Astrocyte (in vitro differentiated cells and primary cell): ENCODE results near the gene ST3GAL6. TPM values are rescaled to one million over a fixed set of nuclear protein-coding genes. Genes with fewer than 3 reads are reported as not detected.

Experiments used
- DNase-seq: peaks from one replicate; pipeline ENCODE4 v3.0.0-alpha.2; 2010; ENCODE audit warnings: low read depth
- FAIRE-seq: peaks from 2 replicates; lab custom pipeline; 2011; peaks lifted over from hg19 to GRCh38; lab: Jason Lieb, UNC
- H2AFZ ChIP-seq: 2 replicates; pipeline ENCODE4 v1.6.0; 2012; ENCODE audit warnings: low read depth, low read length, inconsistent platforms
- H3K27ac ChIP-seq: 2 replicates; pipeline ENCODE4 v1.5.1; 2011; ENCODE audit warnings: low read depth, low read length, inconsistent platforms
- H3K27me3 ChIP-seq: 2 replicates; pipeline ENCODE4 v1.6.0; 2011; ENCODE audit warnings: low read length, inconsistent platforms; ENCODE audit not compliant: insufficient read depth
- H3K36me3 ChIP-seq: 2 replicates; pipeline ENCODE4 v1.5.1; 2011; ENCODE audit warnings: low read length, inconsistent platforms; ENCODE audit not compliant: insufficient read depth
- H3K4me1 ChIP-seq: 2 replicates; pipeline ENCODE4 v1.5.1; 2011; ENCODE audit warnings: low read length, inconsistent platforms; ENCODE audit not compliant: insufficient read depth
- H3K4me2 ChIP-seq: 2 replicates; pipeline ENCODE4 v1.6.0; 2012; ENCODE audit warnings: low read length, inconsistent platforms
- H3K4me3 ChIP-seq: 2 replicates; pipeline ENCODE4 v1.5.1; 2011; ENCODE audit warnings: low read depth, mild to moderate bottlenecking, low read length, inconsistent platforms; ENCODE audit not compliant: insufficient read depth
- H3K79me2 ChIP-seq: 2 replicates; pipeline ENCODE4 v1.6.0; 2012; ENCODE audit warnings: mild to moderate bottlenecking, low read length, inconsistent platforms; ENCODE audit not compliant: insufficient read depth
- H3K9ac ChIP-seq: 2 replicates; pipeline ENCODE4 v1.6.0; 2012; ENCODE audit warnings: mild to moderate bottlenecking, low read length, inconsistent platforms
- H3K9me3 ChIP-seq: 2 replicates; pipeline ENCODE4 v1.5.1; 2012; ENCODE audit warnings: low read depth, mild to moderate bottlenecking, low read length, inconsistent platforms; ENCODE audit not compliant: insufficient read depth
- H4K20me1 ChIP-seq: 2 replicates; pipeline ENCODE4 v1.6.0; 2012; ENCODE audit warnings: low read length, inconsistent platforms; ENCODE audit not compliant: insufficient read depth
- H3K27ac Mint-ChIP-seq: one replicate; pipeline ENCODE4 v1.8.0; 2021; ENCODE audit warnings: mild to moderate bottlenecking, mixed read lengths; ENCODE audit not compliant: unreplicated experiment
- H3K27me3 Mint-ChIP-seq: one replicate; pipeline ENCODE4 v1.8.0; 2021; ENCODE audit warnings: low read depth, mixed read lengths; ENCODE audit not compliant: unreplicated experiment
- H3K36me3 Mint-ChIP-seq: one replicate; pipeline ENCODE4 v1.8.0; 2021; ENCODE audit warnings: low read depth, mixed read lengths; ENCODE audit not compliant: unreplicated experiment
- H3K4me1 Mint-ChIP-seq: one replicate; pipeline ENCODE4 v1.8.0; 2021; ENCODE audit warnings: low read depth, mixed read lengths; ENCODE audit not compliant: unreplicated experiment
- H3K4me3 Mint-ChIP-seq: one replicate; pipeline ENCODE4 v1.8.0; 2021; ENCODE audit warnings: mild to moderate bottlenecking, moderate library complexity, mixed read lengths; ENCODE audit not compliant: unreplicated experiment
- H3K9me3 Mint-ChIP-seq: one replicate; pipeline ENCODE4 v1.8.0; 2021; ENCODE audit warnings: mild to moderate bottlenecking, mixed read lengths; ENCODE audit not compliant: unreplicated experiment
- EZH2 ChIP-seq: IDR thresholded peaks from 2 replicates; pipeline ENCODE4 v1.6.1; 2012; ENCODE audit warnings: mild to moderate bottlenecking, low read length, inconsistent platforms; ENCODE audit not compliant: insufficient read depth
- total RNA-seq: library from RNA; stranded (reverse); gene quantifications from 2 replicates; pipeline ENCODE4 v1.2.1, GENCODE V29; 2021
- TF ChIP-seq, protein P1 (sequence below): IDR thresholded peaks from 2 replicates; pipeline ENCODE4 v1.5.1; 2011; ENCODE audit warnings: low read depth, mild to moderate bottlenecking, inconsistent platforms, low read length, moderate library complexity; ENCODE audit not compliant: insufficient read depth

Gene ST3GAL6
- total RNA-seq, 1 donor from 2014 or later, result 4.8 TPM

DNA sequence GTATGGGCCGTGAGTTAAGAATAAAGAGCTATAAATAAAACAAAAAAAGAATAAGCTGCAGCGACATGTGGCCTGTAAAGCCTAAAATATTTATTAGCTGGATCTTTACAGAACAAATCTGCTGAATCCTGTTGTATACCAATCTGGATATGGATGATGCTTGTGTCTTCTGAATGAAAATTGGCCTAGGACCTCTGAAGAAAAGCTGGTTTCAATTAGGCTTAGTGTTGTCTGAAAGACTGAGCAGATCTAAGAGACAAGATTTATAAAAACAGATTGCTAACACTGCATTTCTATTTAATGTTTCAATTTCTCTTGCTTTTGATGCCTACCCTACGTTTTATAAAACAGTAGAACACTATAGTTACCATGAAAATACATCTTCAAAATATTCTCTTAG is 57.9 kb downstream of the ST3GAL6 start:
- no peak overlapping the region for H3K4me3 Mint-ChIP-seq
- H3K4me1 Mint-ChIP-seq, result peaks cover 7% of the 10 kb centered on the region
- Histone ChIP-seq H3K9me3 (no peaks in the 10 kb centered on the region), H3K9ac (no peak overlapping the region), H3K27ac (no peak overlapping the region), H3K27me3 (no peaks in the 10 kb centered on the region), H3K79me2 (peaks cover 68% of the 10 kb centered on the region), H3K4me1 (peaks cover 17% of the 10 kb centered on the region), H3K4me2 (no peak overlapping the region), H2AFZ (no peak overlapping the region), H4K20me1 (peaks cover 56% of the 10 kb centered on the region), H3K4me3 (no peak overlapping the region), H3K36me3 (peaks cover 69% of the 10 kb centered on the region)
- peaks cover 8% of the 10 kb centered on the region for H3K36me3 Mint-ChIP-seq
- H3K9me3 Mint-ChIP-seq, result no peaks in the 10 kb centered on the region
- DNase-seq, result no peak
- H3K27me3 Mint-ChIP-seq, result no peaks in the 10 kb centered on the region
- no peak overlapping the region for H3K27ac Mint-ChIP-seq
- no peak for TF ChIP-seq EZH2
- TF ChIP-seq, protein P1, sequence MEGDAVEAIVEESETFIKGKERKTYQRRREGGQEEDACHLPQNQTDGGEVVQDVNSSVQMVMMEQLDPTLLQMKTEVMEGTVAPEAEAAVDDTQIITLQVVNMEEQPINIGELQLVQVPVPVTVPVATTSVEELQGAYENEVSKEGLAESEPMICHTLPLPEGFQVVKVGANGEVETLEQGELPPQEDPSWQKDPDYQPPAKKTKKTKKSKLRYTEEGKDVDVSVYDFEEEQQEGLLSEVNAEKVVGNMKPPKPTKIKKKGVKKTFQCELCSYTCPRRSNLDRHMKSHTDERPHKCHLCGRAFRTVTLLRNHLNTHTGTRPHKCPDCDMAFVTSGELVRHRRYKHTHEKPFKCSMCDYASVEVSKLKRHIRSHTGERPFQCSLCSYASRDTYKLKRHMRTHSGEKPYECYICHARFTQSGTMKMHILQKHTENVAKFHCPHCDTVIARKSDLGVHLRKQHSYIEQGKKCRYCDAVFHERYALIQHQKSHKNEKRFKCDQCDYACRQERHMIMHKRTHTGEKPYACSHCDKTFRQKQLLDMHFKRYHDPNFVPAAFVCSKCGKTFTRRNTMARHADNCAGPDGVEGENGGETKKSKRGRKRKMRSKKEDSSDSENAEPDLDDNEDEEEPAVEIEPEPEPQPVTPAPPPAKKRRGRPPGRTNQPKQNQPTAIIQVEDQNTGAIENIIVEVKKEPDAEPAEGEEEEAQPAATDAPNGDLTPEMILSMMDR, result no peak
- FAIRE-seq, result no peak

DNA sequence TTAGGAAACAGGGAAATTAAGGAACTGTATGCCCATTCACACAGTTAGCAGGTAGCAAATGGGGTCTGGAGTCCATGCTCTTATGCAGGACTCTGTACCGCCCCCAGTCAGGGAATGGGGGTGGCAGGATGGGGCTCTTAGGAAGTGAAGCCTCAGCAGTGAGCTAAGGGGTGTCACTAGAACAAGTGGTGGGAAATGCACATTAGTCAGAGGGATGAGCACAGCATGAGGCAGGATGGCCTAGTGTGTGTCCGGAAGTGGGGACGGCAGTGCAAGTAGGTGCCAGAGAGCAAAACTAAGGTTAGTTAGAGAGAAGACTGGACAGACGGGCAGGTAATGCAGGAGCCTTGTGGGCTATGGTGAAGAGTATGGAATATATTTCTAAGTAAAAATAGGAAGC is 60.7 kb downstream of the ST3GAL6 start:
- Histone ChIP-seq H3K4me3 (no peak overlapping the region), H4K20me1 (peaks cover 66% of the 10 kb centered on the region), H3K4me2 (no peak overlapping the region), H3K27me3 (no peaks in the 10 kb centered on the region), H3K79me2 (peaks cover 80% of the 10 kb centered on the region), H2AFZ (no peak overlapping the region), H3K9ac (no peak overlapping the region), H3K27ac (peak overlapping the region; percentile 43), H3K4me1 (peaks cover 8% of the 10 kb centered on the region), H3K36me3 (peaks cover 48% of the 10 kb centered on the region), H3K9me3 (no peaks in the 10 kb centered on the region)
- Mint-ChIP-seq H3K27ac (no peak overlapping the region), H3K9me3 (no peaks in the 10 kb centered on the region), H3K4me3 (no peak overlapping the region), H3K27me3 (no peaks in the 10 kb centered on the region), H3K4me1 (peaks cover 12% of the 10 kb centered on the region), H3K36me3 (no peaks in the 10 kb centered on the region)
- TF ChIP-seq, protein P1, result no peak
- TF ChIP-seq EZH2, result no peak
- DNase-seq (peak; percentile 44), FAIRE-seq (no peak)

DNA sequence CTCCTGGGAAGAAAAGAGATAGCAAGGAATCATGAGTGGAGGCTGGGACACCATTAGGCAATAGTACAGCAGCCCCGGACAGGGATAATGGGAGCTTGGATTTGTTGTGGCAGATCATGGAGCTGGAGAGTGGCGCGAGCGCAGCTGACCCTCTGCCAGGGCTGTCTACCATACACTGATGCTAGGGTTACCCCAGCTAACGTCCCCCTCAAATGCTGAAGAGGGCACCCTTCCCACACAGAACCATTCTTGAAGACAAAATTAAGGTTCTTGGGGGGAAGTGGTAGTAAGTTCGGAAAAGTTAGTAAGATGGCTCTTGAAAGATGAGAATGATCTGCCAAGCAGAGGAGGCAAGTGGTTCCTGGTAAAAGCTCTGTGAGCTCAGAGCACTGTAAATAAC is 61.1 kb downstream of the ST3GAL6 start:
- no peak overlapping the region for H3K4me3 ChIP-seq
- H4K20me1 ChIP-seq, result peaks cover 68% of the 10 kb centered on the region
- H3K9me3 ChIP-seq, result no peaks in the 10 kb centered on the region
- H3K4me1 ChIP-seq, result peaks cover 8% of the 10 kb centered on the region
- no peaks in the 10 kb centered on the region for H3K9me3 Mint-ChIP-seq
- no peak overlapping the region for H3K27ac Mint-ChIP-seq
- peaks cover 82% of the 10 kb centered on the region for H3K79me2 ChIP-seq
- no peaks in the 10 kb centered on the region for H3K27me3 ChIP-seq
- TF ChIP-seq EZH2, result no peak
- TF ChIP-seq, protein P1, result no peak
- H3K27ac ChIP-seq, result peak overlapping the region; percentile 30
- no peak overlapping the region for H3K9ac ChIP-seq
- H3K27me3 Mint-ChIP-seq, result no peaks in the 10 kb centered on the region
- DNase-seq, result no peak
- no peaks in the 10 kb centered on the region for H3K36me3 Mint-ChIP-seq
- peaks cover 44% of the 10 kb centered on the region for H3K36me3 ChIP-seq
- no peak overlapping the region for H2AFZ ChIP-seq
- no peak for FAIRE-seq
- peaks cover 12% of the 10 kb centered on the region for H3K4me1 Mint-ChIP-seq
- H3K4me3 Mint-ChIP-seq, result no peak overlapping the region
- no peak overlapping the region for H3K4me2 ChIP-seq
